ENCODE data around the gene UCP3.

The UCP3 gene

DNA sequence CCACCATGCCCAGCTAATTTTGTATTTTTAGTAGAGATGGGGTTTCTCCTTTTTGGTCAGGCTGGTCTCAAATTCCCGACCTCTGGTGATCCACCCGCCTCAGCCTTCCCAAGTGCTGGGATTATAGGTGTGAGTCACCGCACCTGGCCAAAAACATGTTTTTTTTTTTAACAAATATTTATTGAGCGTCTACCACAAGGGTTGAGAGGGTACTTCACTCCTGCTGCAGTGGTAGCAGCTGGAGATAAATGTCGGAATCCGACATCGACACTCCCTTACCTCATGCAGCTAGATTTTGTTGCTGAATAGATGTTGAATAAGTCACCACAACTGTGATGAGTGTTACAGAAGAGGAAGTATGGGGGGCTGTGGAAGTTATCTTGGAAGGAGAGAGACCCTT, 57.1 kb downstream of the UCP3 start:
- no peak for DNase-seq (ENCODE audit: low spot score)

DNA sequence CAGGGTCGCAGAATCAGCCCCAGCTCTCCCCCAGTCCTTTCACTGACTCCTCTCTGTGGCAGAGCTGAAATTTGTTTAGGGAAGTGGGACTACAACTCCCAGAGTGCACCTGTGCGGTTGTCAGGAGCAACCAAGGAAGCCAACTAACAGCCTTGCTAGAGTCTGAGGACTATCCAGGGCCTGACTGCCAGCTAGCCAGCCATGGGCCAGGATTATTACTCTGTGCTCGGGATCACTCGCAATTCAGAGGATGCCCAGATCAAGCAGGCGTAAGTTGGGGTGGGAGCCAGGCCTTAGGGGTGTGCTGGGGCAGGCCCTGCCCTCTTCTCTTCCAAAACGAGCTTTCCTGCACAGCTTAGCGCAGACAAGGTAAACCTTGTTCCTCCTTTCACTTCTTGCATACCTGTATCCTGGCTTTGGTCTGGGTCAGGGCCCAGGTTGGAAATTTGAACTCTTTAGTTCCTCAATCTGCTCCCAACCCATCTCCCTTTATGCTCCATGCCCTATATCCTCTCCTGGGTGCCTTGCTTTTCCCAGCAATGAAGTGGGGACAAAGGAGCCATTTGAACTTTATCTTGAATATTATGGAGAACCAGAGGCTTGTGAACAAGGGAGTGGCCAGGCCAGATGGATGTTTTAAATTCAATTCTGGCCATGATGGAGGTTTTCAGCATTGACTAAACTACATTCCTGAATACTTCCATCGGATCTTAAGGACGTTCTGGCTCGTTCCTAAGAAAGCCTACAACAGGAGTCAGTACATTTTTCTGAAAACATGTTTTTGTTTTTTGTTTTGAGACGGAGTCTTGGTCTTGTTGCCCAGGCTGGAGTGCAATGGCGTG, 57.8 kb downstream of the UCP3 start, which contains the start of gene DNAJB13:
Gene DNAJB13 (plus strand): TSS at position 158 of the 842 bp plus-strand sequence. CDS start 44 bp downstream, at position 202.
- DNase-seq (ENCODE audit: low spot score), result peak; percentile 90

All from iPS-NIHi11 (cell line).